NCI-H510A treated with DMSO at 0.1 percent for 48 hours (cell line): Measurements from ENCODE around the gene MCTS1.
"Not testable (repeated sequence)": the region's sequence is repeated elsewhere in the genome, so short reads cannot be mapped to it uniquely, and the experiment has no call there.

ENCODE experiments used
- DNase-seq: peaks from one replicate; lab custom pipeline; 2025; lab: John Stamatoyannopoulos, UW

The MCTS1 gene

DNA sequence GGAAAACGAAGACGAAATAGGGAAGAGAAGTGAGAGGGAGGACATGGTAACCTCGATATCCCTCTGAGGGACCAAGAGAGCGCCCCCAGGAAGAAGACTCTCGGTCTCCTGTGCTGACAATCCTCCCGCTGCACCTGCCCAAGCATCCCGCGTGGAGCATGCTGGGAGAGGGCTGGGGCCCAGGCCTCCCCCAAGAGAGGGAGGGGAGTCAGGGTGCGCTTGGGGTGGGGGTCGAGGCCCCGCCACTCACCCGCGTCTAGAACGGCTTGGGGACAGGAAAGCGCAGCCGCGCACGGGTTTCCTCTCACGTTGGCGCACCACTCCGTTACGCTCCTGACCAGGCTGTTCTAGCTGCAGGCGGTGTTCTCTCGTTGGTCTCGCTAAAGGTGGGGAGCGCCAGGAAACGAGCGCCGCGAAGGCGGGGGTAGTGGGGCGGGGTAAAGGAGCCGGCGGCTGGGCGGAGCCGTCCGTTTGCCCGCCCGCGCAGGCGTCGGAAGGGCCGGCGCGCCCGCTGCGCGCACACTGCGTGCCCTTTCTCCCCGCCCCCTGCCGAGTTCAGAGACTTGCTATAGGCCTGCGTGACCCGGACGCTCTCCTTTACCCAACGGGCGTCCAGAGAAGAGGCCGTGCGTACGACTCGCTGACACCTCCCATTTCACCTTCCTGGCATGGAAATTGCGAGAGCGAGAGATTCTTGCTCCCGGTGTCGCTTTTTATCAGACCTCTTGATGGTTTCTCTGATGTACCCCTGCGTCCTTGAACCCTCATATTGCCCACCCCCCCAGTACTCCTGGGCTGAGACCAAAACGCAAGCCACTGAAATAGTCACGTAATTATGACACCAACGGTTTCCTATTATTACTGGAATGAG lies 26.0 kb downstream of the MCTS1 start, which contains the start of gene C1GALT1C1:
Gene C1GALT1C1 (minus strand): TSS at position 388 of the 871 bp plus-strand sequence. CDS start 2,888 bp downstream, outside the sequence.
- peak; percentile 95 for DNase-seq

- no peak for DNase-seq
Observed at GRCh38 chrX:120638619-120639018, 34.7 kb downstream of the MCTS1 start.

- no peak for DNase-seq
Observed at GRCh38 chrX:120642871-120643270, 39.0 kb downstream of the MCTS1 start.

DNA sequence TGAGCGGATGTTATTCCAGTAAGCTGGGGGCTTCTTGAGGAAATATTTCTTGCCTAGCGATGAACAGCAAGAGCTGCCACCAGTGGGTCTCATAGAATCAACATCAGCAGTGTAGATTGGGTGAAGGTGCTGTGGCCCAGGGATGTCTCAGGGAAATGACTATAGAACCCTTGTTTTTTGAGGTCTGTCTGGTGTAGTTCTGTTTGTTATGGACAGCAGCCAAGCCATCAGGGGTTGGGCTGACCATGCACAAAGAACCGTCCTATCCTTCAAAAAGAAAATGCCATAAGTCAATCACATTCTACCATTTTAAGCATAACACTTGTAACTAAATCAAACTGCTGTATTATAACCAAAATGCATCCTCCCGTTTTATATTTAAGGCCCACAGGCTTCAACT lies 43.2 kb downstream of the MCTS1 start:
- no peak for DNase-seq

GRCh38 chrX:120652256-120652655 lies 48.4 kb downstream of the MCTS1 start:
- not testable (repeated sequence) for DNase-seq

DNA sequence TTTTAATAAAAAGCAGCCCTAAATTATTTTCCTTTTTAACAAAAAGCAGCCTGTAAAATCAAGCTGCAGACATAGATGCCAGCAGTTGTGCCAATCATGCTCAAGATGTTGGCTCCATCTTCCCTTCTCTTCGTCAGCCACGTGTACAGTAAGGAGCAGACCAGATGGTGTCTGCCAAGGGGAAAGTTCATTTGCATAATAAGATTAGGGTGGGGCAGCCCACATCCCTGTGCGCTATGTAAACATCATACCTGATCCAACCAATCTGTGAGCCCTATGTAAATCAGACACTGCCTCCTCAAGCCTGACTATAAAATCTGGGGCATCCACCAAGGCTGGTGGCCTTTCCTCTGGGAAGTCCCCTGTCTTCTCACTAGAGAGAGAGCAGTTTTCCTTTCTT lies 49.1 kb downstream of the MCTS1 start:
- DNase-seq = no peak

DNA sequence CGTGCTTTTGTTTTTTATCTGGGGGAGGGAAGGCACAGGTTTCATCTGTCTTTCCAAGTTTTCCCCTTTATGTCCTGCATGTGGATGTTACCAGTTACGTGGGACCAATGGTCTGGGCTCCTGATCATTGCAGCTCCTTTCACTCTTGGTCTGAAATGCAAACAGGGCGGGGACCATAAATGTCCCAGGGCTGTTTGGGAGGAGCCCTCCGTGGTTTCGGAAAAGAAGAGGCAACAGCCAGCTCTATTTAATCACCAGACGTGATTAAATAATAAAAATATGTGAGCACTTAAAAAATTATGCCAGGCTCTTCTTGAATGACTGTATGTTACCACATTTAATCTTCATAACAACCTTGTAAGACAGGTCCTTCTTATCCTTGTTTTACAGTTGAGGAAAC lies 56.7 kb downstream of the MCTS1 start:
- no peak for DNase-seq
